Mucosa of descending colon (tissue), 3 donors: ENCODE measurements around the gene LASP1. TPM values are rescaled to one million over a fixed set of nuclear protein-coding genes. Genes with fewer than 3 reads are reported as not detected.

Source experiments
- ATAC-seq: fragments of 200-7000 bp; cut with Tn5 transposase; one replicate; pipeline ENCODE4 v1.9.1; 2020; ENCODE audit warnings: mild to moderate bottlenecking, moderate library complexity
- DNase-seq, 3 donors: peaks; one replicate each; pipeline ENCODE4 v3.0.0-alpha.2; 2020
- H3K36me3 ChIP-seq: fragments of 200-600 bp; one replicate; pipeline ENCODE4 v1.8.0; 2021; ENCODE audit warnings: low read depth, mild to moderate bottlenecking
- H3K4me1 ChIP-seq: fragments of 200-600 bp; one replicate; pipeline ENCODE4 v1.8.0; 2021; ENCODE audit warnings: low read depth, mild to moderate bottlenecking
- H3K4me3 ChIP-seq: fragments of 200-600 bp; one replicate; pipeline ENCODE4 v1.8.0; 2021; ENCODE audit warnings: mild to moderate bottlenecking
- H3K9me3 ChIP-seq: fragments of 200-600 bp; one replicate; pipeline ENCODE4 v1.8.0; 2021; ENCODE audit warnings: mild to moderate bottlenecking
- CTCF ChIP-seq: fragments of 200-600 bp; IDR thresholded peaks from one replicate; pipeline ENCODE4 v1.8.0; 2022; ENCODE audit warnings: antibody characterized with exemption, mild to moderate bottlenecking
- intact Hi-C, 2 donors: fragments of 100-400 bp; cut with DNase I in 1 of 2; cut with micrococcal nuclease in 1 of 2; formaldehyde crosslinking; loops; one replicate each; pipeline versions ENCODE4 v1.11.0 to v1.11.1; 2022; cut with DNase I, micrococcal nuclease
- total RNA-seq, 3 donors: library from RNA; stranded (reverse); fragmentation: NEBNext Ultra II Directional in 2 of 3; extraction: Animal tissue kit (Norgen Biotek cat#: 25700) in 2 of 3; gene quantifications; one replicate each; pipeline versions ENCODE4 v1.2.1 to v1.2.4, GENCODE V29; 2021 to 2023
- donor health status: DM: no; HTN: no; CAD: no; lungs with moderate emphysema.
- donor health status: DM: no; HTN: no; CAD: no.
- donor health status: DM: no; HTN: yes; CAD: no.

The LASP1 gene
- total RNA-seq, 3 donors from 2014 or later, result 163 to 286 (median 276) TPM

- H3K9me3 ChIP-seq, result no peaks in the 10 kb centered on the region
- DNase-seq (no peak), ATAC-seq (no peak)
- H3K36me3 ChIP-seq, result no peaks in the 10 kb centered on the region
- intact Hi-C loops, result no loop called here
- no peak overlapping the region for H3K4me3 ChIP-seq
- TF ChIP-seq CTCF, result no peak
- H3K4me1 ChIP-seq, result no peaks in the 10 kb centered on the region
Measured at GRCh38 chr17:38958756-38959155, 88.9 kb downstream of the LASP1 start.

- H3K4me1 ChIP-seq, result no peaks in the 10 kb centered on the region
- TF ChIP-seq CTCF, result no peak
- H3K4me3 ChIP-seq, result no peak overlapping the region
- no peaks in the 10 kb centered on the region for H3K36me3 ChIP-seq
- ATAC-seq (no peak), DNase-seq (no peak)
- H3K9me3 ChIP-seq, result no peaks in the 10 kb centered on the region
- intact Hi-C loops, result no loop called here
Measured at GRCh38 chr17:38959508-38959907, 89.7 kb downstream of the LASP1 start.

GRCh38 chr17:38960402-38960801, 90.5 kb downstream of the LASP1 start:
- DNase-seq (no peak), ATAC-seq (no peak)
- Histone ChIP-seq H3K36me3 (no peaks in the 10 kb centered on the region), H3K4me3 (no peak overlapping the region), H3K4me1 (no peaks in the 10 kb centered on the region), H3K9me3 (no peaks in the 10 kb centered on the region)
- no peak for TF ChIP-seq CTCF
- intact Hi-C loops, result no loop called here

GRCh38 chr17:38961413-38961812, 91.6 kb downstream of the LASP1 start:
- no peak for ATAC-seq
- intact Hi-C loops, result no loop called here
- Histone ChIP-seq H3K4me1 (no peaks in the 10 kb centered on the region), H3K9me3 (no peaks in the 10 kb centered on the region), H3K36me3 (no peaks in the 10 kb centered on the region), H3K4me3 (no peak overlapping the region)
- no peak for DNase-seq
- no peak for TF ChIP-seq CTCF

- H3K36me3 ChIP-seq, result no peaks in the 10 kb centered on the region
- no peaks in the 10 kb centered on the region for H3K9me3 ChIP-seq
- H3K4me1 ChIP-seq, result no peaks in the 10 kb centered on the region
- H3K4me3 ChIP-seq, result no peak within 1 kb of the TSS
- TF ChIP-seq CTCF, result no peak
- ATAC-seq (peak; percentile 100), DNase-seq (peak; percentile 89 to 94 (median 92))
- intact Hi-C loops, result no loop called here
Measured at GRCh38 chr17:38967290-38967738, 97.5 kb downstream of the LASP1 start, which contains the start of gene FBXO47. Gene FBXO47, minus strand, starts transcription at chr17:38967403. Its CDS starts 4,378 bp downstream, at chr17:38963025.

- DNase-seq (peak in 1 of 3 donors; percentile 5), ATAC-seq (no peak)
- intact Hi-C loops, result no loop called here
- Histone ChIP-seq H3K36me3 (no peaks in the 10 kb centered on the region), H3K4me3 (no peak overlapping the region), H3K4me1 (no peaks in the 10 kb centered on the region), H3K9me3 (no peaks in the 10 kb centered on the region)
- no peak for TF ChIP-seq CTCF
Measured at GRCh38 chr17:38969281-38969680, 99.4 kb downstream of the LASP1 start.
